Gastrocnemius medialis (tissue), 4 donors: ENCODE results near the gene ATRIP.

ENCODE experiments used
- POLR2A ChIP-seq, 2 donors: fragments of 450-650 bp; IDR thresholded peaks; one replicate each; pipeline ENCODE4 v1.6.1; 2017; ENCODE audit warnings: antibody characterized with exemption in 2 of 2, mild to moderate bottlenecking in 2 of 2, moderate library complexity in 2 of 2
- TF ChIP-seq, protein P1 (sequence below), 5 experiments: fragments of 450-650 bp in 3 of 5; fragments of 200-600 bp in 2 of 5; sonication (generic) in 2 of 5; IDR thresholded peaks in 4 of 5; conservative IDR thresholded peaks in 1 of 5; 1 replicate in 4 of 5; 2 replicates in 1 of 5; pipeline ENCODE4 v1.5.1; 2016 to 2019; ENCODE audit warnings: antibody characterized with exemption in 5 of 5, mild to moderate bottlenecking in 3 of 5, moderate library complexity in 3 of 5

- TF ChIP-seq, protein P1, sequence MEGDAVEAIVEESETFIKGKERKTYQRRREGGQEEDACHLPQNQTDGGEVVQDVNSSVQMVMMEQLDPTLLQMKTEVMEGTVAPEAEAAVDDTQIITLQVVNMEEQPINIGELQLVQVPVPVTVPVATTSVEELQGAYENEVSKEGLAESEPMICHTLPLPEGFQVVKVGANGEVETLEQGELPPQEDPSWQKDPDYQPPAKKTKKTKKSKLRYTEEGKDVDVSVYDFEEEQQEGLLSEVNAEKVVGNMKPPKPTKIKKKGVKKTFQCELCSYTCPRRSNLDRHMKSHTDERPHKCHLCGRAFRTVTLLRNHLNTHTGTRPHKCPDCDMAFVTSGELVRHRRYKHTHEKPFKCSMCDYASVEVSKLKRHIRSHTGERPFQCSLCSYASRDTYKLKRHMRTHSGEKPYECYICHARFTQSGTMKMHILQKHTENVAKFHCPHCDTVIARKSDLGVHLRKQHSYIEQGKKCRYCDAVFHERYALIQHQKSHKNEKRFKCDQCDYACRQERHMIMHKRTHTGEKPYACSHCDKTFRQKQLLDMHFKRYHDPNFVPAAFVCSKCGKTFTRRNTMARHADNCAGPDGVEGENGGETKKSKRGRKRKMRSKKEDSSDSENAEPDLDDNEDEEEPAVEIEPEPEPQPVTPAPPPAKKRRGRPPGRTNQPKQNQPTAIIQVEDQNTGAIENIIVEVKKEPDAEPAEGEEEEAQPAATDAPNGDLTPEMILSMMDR (IDR thresholded peaks at IDR 0.05 in 4 of 5, conservative IDR thresholded peaks at IDR 0.05 in 1 of 5) = no peak
- no peak for TF ChIP-seq POLR2A (IDR thresholded peaks at IDR 0.05)
Measured at GRCh38 chr3:48416546-48416945, 30.0 kb upstream of the ATRIP start.
